B cell (primary cell): ENCODE results near the gene SPCS3. TPM values are rescaled to one million over a fixed set of nuclear protein-coding genes. Genes with fewer than 3 reads are reported as not detected.
A peak's percentile ranks its signal among the peaks of the same experiment; 100 is the strongest.
"Not testable (repeated sequence)": the region's sequence is repeated elsewhere in the genome, so short reads cannot be mapped to it uniquely, and the experiment has no call there.

ENCODE experiments used
- ATAC-seq: fragments of 200-7000 bp; cut with Tn5 transposase; one replicate; pipeline ENCODE4 v1.10.0; 2021; ENCODE audit warnings: low read depth, mild to moderate bottlenecking, moderate number of reproducible peaks, moderate library complexity
- CTCF ChIA-PET: fragments of 350-600 bp; sonication (Branson Sonifier 250); formaldehyde crosslinking; loops from one replicate; lab custom pipeline; 2021; ENCODE audit warnings: antibody characterized with exemption, inconsistent platforms; lab: Charles Lee
- POLR2A ChIA-PET: fragments of 350-600 bp; sonication (Branson Sonifier 250); formaldehyde crosslinking; loops from one replicate; lab custom pipeline; 2021; ENCODE audit warnings: antibody characterized with exemption; lab: Charles Lee
- DNase-seq: peaks from one replicate; pipeline ENCODE4 v3.0.0; 2013
- H2AFZ ChIP-seq: 2 replicates; pipeline ENCODE4 v1.6.1; 2012; ENCODE audit warnings: mild to moderate bottlenecking, low read depth, low read length; ENCODE audit not compliant: insufficient read depth, poor library complexity, severe bottlenecking
- H3K27ac ChIP-seq, 2 donors: 1 replicate in 1 of 2; 2 replicates in 1 of 2; pipeline ENCODE4 v1.5.1; 2012 to 2013; ENCODE audit warnings: low read length in 2 of 2, mild to moderate bottlenecking in 2 of 2, moderate library complexity in 1 of 2
- H3K27me3 ChIP-seq, 4 experiments: fragments of 200-600 bp in 1 of 4; sonication (generic) in 1 of 4; replicated peaks in 1 of 4; 1 replicate in 2 of 4; 2 replicates in 2 of 4; pipeline versions ENCODE4 v1.6.1 to v1.7.0; 2013 to 2016; ENCODE audit warnings: low read length in 3 of 4, mild to moderate bottlenecking in 2 of 4, mixed read lengths in 1 of 4, moderate library complexity in 1 of 4; ENCODE audit not compliant: insufficient read depth in 4 of 4, control insufficient read depth in 3 of 4; ENCODE audit errors: control extremely low read depth in 1 of 4
- H3K36me3 ChIP-seq, 2 experiments: replicated peaks in 1 of 2; 1 replicate in 1 of 2; 2 replicates in 1 of 2; pipeline versions ENCODE4 v1.6.1 to v1.7.1; 2013; ENCODE audit warnings: low read length in 1 of 2; ENCODE audit not compliant: insufficient read depth in 2 of 2, control insufficient read depth in 1 of 2; ENCODE audit errors: control extremely low read depth in 1 of 2, extremely low read depth in 1 of 2
- H3K4me1 ChIP-seq, 2 donors: fragments of 200-600 bp in 1 of 2; sonication (generic) in 1 of 2; 1 replicate in 1 of 2; 2 replicates in 1 of 2; pipeline versions ENCODE4 v1.5.1 to v1.6.1; 2013 to 2017; ENCODE audit warnings: low read length in 2 of 2; ENCODE audit not compliant: control insufficient read depth in 2 of 2, insufficient read depth in 2 of 2
- H3K4me2 ChIP-seq: replicated peaks from 2 replicates; pipeline ENCODE3; 2012; ENCODE audit warnings: mild to moderate bottlenecking, low read depth, low read length; ENCODE audit not compliant: poor library complexity, severe bottlenecking
- H3K4me3 ChIP-seq, 5 experiments: fragments of 200-600 bp in 1 of 5; sonication (generic) in 1 of 5; 1 replicate in 3 of 5; 2 replicates in 2 of 5; pipeline versions ENCODE4 v1.5.1 to v1.7.0; 2011 to 2016; ENCODE audit warnings: low read length in 4 of 5, mild to moderate bottlenecking in 4 of 5, low read depth in 2 of 5, control low read depth in 1 of 5, moderate library complexity in 1 of 5; ENCODE audit not compliant: insufficient read depth in 1 of 5; ENCODE audit errors: control extremely low read depth in 1 of 5, extremely low read depth in 1 of 5
- H3K79me2 ChIP-seq: fragments of 200-600 bp; sonication (generic); one replicate; pipeline ENCODE4 v1.6.0; 2016; ENCODE audit warnings: low read length; ENCODE audit not compliant: control insufficient read depth, insufficient read depth
- H3K9ac ChIP-seq: fragments of 200-600 bp; sonication (generic); 2 replicates; pipeline ENCODE4 v1.6.1; 2017; ENCODE audit warnings: mild to moderate bottlenecking, low read length, moderate library complexity
- H3K9me3 ChIP-seq, 3 donors: one replicate each; pipeline versions ENCODE4 v1.6.1 to v1.7.1; 2013; ENCODE audit warnings: low read length in 2 of 3; ENCODE audit not compliant: control insufficient read depth in 2 of 3, insufficient read depth in 1 of 3; ENCODE audit errors: control extremely low read depth in 1 of 3
- H4K20me1 ChIP-seq: 2 replicates; pipeline ENCODE4 v1.6.0; 2012; ENCODE audit warnings: mild to moderate bottlenecking, low read length; ENCODE audit not compliant: insufficient read depth, control insufficient read depth, poor library complexity, severe bottlenecking
- H3K27ac Mint-ChIP-seq: one replicate; pipeline ENCODE4 v1.8.0; 2021; ENCODE audit warnings: mixed read lengths
- H3K27me3 Mint-ChIP-seq: one replicate; pipeline ENCODE4 v1.8.0; 2021; ENCODE audit warnings: mixed read lengths
- H3K4me1 Mint-ChIP-seq: one replicate; pipeline ENCODE4 v1.8.0; 2021; ENCODE audit warnings: mixed read lengths
- H3K4me3 Mint-ChIP-seq: one replicate; pipeline ENCODE4 v1.8.0; 2021; ENCODE audit warnings: mixed read lengths
- H3K9me3 Mint-ChIP-seq: one replicate; pipeline ENCODE4 v1.8.0; 2022; ENCODE audit warnings: mixed read lengths; ENCODE audit not compliant: insufficient read depth
- EZH2 ChIP-seq: IDR thresholded peaks from 2 replicates; pipeline ENCODE4 v1.6.1; 2012; ENCODE audit warnings: borderline replicate concordance, low read depth, mild to moderate bottlenecking, moderate library complexity, low read length; ENCODE audit not compliant: insufficient read depth, poor library complexity, severe bottlenecking
- WGBS: methylation state at CpG from one replicate; pipeline ENCODE4 v1.1.5; 2013; ENCODE audit warnings: missing lambda C conversion rate; ENCODE audit not compliant: insufficient coverage; 5-methylcytosine and 5-hydroxymethylcytosine counted together
- intact Hi-C: fragments of 100-400 bp; cut with micrococcal nuclease; formaldehyde crosslinking; loops from one replicate; pipeline ENCODE4 v1.10.0; 2022
- polyA plus RNA-seq: library from polyadenylated mRNA; depleted of rRNA; stranded (reverse); fragments of >200 nt; gene quantifications from 2 replicates; pipeline ENCODE4 v1.2.3, GENCODE V29; 2012
- total RNA-seq, 2 donors: library from RNA; stranded (reverse); fragments of 120-200 nt in 1 of 2; gene quantifications; 1 replicate in 1 of 2; 2 replicates in 1 of 2; pipeline versions ENCODE4 v1.2.3 to v1.2.4, GENCODE V29; 2013 to 2022
- TF ChIP-seq, protein P1 (sequence below): fragments of 200-600 bp; IDR thresholded peaks from one replicate; pipeline ENCODE4 v1.8.0; 2022; ENCODE audit warnings: antibody characterized with exemption, mild to moderate bottlenecking

The SPCS3 gene
- total and polyA plus RNA-seq, 2 donors (not counting 1 experiment from before 2014, with no cell fraction given), result 27.8 to 92.4 TPM

DNA sequence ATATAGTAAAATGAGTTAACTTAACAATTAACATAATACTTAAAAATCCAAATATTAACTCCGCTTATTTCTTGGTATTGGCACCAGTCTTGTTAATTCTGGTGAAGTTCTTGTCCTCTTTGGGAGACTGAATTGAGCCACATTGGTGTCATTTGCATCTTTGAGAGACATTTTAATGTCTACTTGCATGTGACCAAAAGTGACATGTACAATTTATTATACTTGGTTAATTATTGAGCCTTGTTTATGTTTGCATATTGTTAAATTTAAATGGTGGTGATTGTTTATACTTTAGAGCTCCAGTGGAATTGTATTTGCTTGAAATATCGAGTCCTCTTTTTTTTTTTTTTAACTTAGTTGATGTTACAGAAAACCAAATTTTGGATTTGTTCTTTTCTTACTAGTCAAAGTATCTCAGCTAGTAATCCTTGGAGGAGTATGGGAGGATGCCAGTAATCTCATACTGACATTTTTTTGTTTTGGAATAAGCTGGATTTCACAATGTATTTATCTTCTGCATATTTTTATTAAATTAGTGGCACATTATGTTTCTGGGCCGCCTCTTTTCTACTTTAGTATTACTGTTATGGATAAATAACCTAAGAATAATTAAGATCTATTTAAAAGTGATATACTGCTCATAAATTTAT, 3.9 kb downstream of the SPCS3 start:
- WGBS, result no CpG with 5 or more reads among the region's 3 CpGs
- no peak overlapping the region for H3K4me2 ChIP-seq

DNA sequence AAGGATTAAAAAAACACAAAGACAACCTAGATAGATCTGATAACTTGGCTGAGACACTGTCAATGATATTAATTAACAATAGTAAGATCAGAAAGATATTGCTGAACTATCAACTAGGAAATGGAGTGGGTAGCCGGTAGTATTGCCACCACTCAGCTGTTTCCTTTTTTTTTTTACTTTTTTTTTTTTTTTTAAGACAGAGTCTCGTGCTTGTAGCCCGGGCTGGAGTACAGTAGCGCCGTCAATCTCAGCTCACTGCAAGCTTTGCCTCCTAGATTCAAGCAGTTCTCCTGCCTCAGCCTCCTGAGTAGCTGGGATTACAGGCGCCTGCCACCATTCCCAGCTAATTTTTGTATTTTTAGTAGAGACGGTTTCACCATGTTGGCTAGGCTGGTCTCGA, 5.1 kb downstream of the SPCS3 start:
- not testable (repeated sequence) for DNase-seq
- peaks cover 0 to 33% of the 10 kb centered on the region in 2 experiments for H3K36me3 ChIP-seq
- WGBS, result 96% methylated on average over 5 of the region's 8 CpGs

More for the DNA sequence above, 3.9 kb downstream of the SPCS3 start:
- H3K9me3 Mint-ChIP-seq, result no peaks in the 10 kb centered on the region
- ATAC-seq (no peak), DNase-seq (no peak)
- ChIA-PET POLR2A (interaction anchor here (0.7 kb wide), 1 partner anchor 226 kb away, joined by 4 read pairs; no protein-coding TSS in a partner anchor), CTCF (no interaction called here)
- Histone ChIP-seq H3K4me1 (peaks cover 21 to 43% of the 10 kb centered on the region in 2 donors), H3K27me3 (no peaks in the 10 kb centered on the region), H4K20me1 (peaks cover 59% of the 10 kb centered on the region), H3K9ac (no peak overlapping the region), H3K36me3 (peaks cover 0 to 20% of the 10 kb centered on the region in 2 experiments), H3K79me2 (peaks cover 79% of the 10 kb centered on the region), H3K9me3 (no peaks in the 10 kb centered on the region), H3K4me3 (no peak overlapping the region), H2AFZ (no peak overlapping the region), H3K27ac (no peak overlapping the region)
- no peak for TF ChIP-seq EZH2
- TF ChIP-seq, protein P1, sequence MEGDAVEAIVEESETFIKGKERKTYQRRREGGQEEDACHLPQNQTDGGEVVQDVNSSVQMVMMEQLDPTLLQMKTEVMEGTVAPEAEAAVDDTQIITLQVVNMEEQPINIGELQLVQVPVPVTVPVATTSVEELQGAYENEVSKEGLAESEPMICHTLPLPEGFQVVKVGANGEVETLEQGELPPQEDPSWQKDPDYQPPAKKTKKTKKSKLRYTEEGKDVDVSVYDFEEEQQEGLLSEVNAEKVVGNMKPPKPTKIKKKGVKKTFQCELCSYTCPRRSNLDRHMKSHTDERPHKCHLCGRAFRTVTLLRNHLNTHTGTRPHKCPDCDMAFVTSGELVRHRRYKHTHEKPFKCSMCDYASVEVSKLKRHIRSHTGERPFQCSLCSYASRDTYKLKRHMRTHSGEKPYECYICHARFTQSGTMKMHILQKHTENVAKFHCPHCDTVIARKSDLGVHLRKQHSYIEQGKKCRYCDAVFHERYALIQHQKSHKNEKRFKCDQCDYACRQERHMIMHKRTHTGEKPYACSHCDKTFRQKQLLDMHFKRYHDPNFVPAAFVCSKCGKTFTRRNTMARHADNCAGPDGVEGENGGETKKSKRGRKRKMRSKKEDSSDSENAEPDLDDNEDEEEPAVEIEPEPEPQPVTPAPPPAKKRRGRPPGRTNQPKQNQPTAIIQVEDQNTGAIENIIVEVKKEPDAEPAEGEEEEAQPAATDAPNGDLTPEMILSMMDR, result no peak
- no peak overlapping the region for H3K27ac Mint-ChIP-seq
- intact Hi-C loops, result no loop called here
- H3K4me1 Mint-ChIP-seq, result peaks cover 47% of the 10 kb centered on the region
- no peak overlapping the region for H3K4me3 Mint-ChIP-seq
- no peaks in the 10 kb centered on the region for H3K27me3 Mint-ChIP-seq

More for the DNA sequence above, 5.1 kb downstream of the SPCS3 start:
- peaks cover 40% of the 10 kb centered on the region for H3K4me1 Mint-ChIP-seq
- H3K4me3 ChIP-seq, intact Hi-C loops, H3K9me3 Mint-ChIP-seq, H2AFZ ChIP-seq, H3K27me3 ChIP-seq, H3K9ac ChIP-seq, H3K4me3 Mint-ChIP-seq, ATAC-seq, H3K9me3 ChIP-seq, H3K27ac ChIP-seq, H3K27ac Mint-ChIP-seq, H3K27me3 Mint-ChIP-seq: not testable (repeated sequence)
- ChIA-PET CTCF (interaction anchor here (1.0 kb wide), 2 partner anchors 12 to 16 kb away, joined by 3 to 5 read pairs; no protein-coding TSS in a partner anchor), POLR2A (interaction anchor here (0.6 to 0.7 kb wide), 2 partner anchors 171 to 322 kb away, joined by 3 to 5 read pairs; no protein-coding TSS in a partner anchor)
- Histone ChIP-seq H4K20me1 (peaks cover 59% of the 10 kb centered on the region), H3K79me2 (peaks cover 80% of the 10 kb centered on the region), H3K4me2 (peak overlapping the region; percentile 2), H3K4me1 (peaks cover 14 to 37% of the 10 kb centered on the region in 2 donors)
